Activated T-helper 2 cell treated with anti-CD3 and anti-CD28 coated beads, Interferon-gamma antibody, Interleukin-2, Interleukin-4, amounts not matched to agents 10 μg/mL and 5 μg/mL and 100 μg/mL, durations not matched to agents 14 hours and 24 hours and 36 hours (primary cell): ENCODE data around the gene ZNF341. TPM values are rescaled to one million over a fixed set of nuclear protein-coding genes. Genes with fewer than 3 reads are reported as not detected.
"Not testable (repeated sequence)": the region's sequence is repeated elsewhere in the genome, so short reads cannot be mapped to it uniquely, and the experiment has no call there.

ENCODE experiments used
- DNase-seq: peaks from one replicate; pipeline ENCODE4 v3.0.0; 2021; ENCODE audit warnings: low spot score
- H3K27ac Mint-ChIP-seq: one replicate; pipeline ENCODE4 v1.8.0; 2021; ENCODE audit warnings: mixed read lengths
- H3K27me3 Mint-ChIP-seq: one replicate; pipeline ENCODE4 v1.8.0; 2021; ENCODE audit warnings: low read depth, mixed read lengths
- H3K36me3 Mint-ChIP-seq: one replicate; pipeline ENCODE4 v1.8.0; 2021; ENCODE audit warnings: low read depth, mixed read lengths
- H3K4me1 Mint-ChIP-seq: one replicate; pipeline ENCODE4 v1.8.0; 2021; ENCODE audit warnings: low read depth, mixed read lengths
- H3K4me3 Mint-ChIP-seq: one replicate; pipeline ENCODE4 v1.8.0; 2021; ENCODE audit warnings: low read depth, mild to moderate bottlenecking, moderate library complexity, mixed read lengths
- H3K9me3 Mint-ChIP-seq: one replicate; pipeline ENCODE4 v1.8.0; 2021; ENCODE audit warnings: mixed read lengths
- intact Hi-C: fragments of 100-400 bp; cut with micrococcal nuclease; formaldehyde crosslinking; loops from one replicate; pipeline ENCODE4 v1.15.1; 2023
- total RNA-seq: library from RNA; stranded (reverse); gene quantifications from 2 replicates; pipeline ENCODE4 v1.2.3, GENCODE V29; 2022

ZNF341 gene
- total RNA-seq, 1 donor from 2014 or later: 7.0 TPM

DNA sequence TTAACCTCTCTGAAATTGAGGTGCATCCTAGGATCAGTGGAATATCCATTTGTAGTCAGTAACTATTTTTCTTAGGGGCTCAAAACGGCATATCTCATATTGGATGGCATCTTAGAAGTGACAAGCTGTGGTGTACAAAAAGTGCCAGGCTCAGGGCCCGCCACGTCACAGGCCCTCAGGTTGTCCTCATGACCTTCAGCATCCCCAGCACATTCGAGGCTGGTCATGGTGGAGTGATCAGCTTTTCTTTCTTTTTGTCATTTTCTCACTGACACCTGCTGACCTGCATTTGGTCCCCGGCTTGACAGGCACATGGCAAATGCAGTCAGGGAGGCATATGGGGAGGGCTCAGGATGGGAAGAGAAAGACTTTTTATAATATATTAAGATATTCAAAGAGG is 38.5 kb upstream of the ZNF341 start:
- DNase-seq: no peak
- intact Hi-C loops: no loop called here
- Mint-ChIP-seq H3K4me1 (peaks cover 25% of the 10 kb centered on the region), H3K27ac (no peak overlapping the region), H3K4me3 (no peak overlapping the region), H3K27me3 (no peaks in the 10 kb centered on the region), H3K9me3 (peaks cover 3% of the 10 kb centered on the region), H3K36me3 (no peaks in the 10 kb centered on the region)

GRCh38 chr20:33693741-33694638 is 37.8 kb upstream of the ZNF341 start:
- DNase-seq: no peak
- H3K9me3 Mint-ChIP-seq: peaks cover 3% of the 10 kb centered on the region
- H3K4me3 Mint-ChIP-seq: no peak overlapping the region
- intact Hi-C loops: no loop called here
- H3K36me3 Mint-ChIP-seq: no peaks in the 10 kb centered on the region
- no peak overlapping the region for H3K27ac Mint-ChIP-seq
- peaks cover 18% of the 10 kb centered on the region for H3K4me1 Mint-ChIP-seq
- no peaks in the 10 kb centered on the region for H3K27me3 Mint-ChIP-seq

DNA sequence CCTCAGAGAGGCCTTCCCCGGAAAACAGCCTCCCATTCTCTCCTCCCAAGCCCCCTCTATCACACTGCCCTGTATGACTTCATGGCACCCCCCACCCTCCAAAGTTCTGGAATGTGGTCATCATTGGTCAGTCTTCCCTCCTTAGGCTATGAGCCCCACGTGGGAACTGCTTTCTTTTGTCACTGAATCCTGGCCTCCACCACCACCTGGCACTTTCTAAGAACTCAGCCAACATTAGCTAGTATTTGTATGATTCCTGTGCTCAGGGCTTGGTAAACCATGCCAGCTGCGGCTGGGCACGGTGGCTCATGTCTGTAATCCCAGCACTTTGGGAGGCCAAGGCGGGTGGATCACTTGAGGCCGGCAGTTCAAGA is 37.2 kb upstream of the ZNF341 start:
- H3K9me3 Mint-ChIP-seq: peaks cover 3% of the 10 kb centered on the region
- no peak overlapping the region for H3K27ac Mint-ChIP-seq
- intact Hi-C loops: no loop called here
- DNase-seq: no peak
- H3K36me3 Mint-ChIP-seq: no peaks in the 10 kb centered on the region
- H3K4me3 Mint-ChIP-seq: no peak overlapping the region
- H3K27me3 Mint-ChIP-seq: no peaks in the 10 kb centered on the region
- peaks cover 12% of the 10 kb centered on the region for H3K4me1 Mint-ChIP-seq

DNA sequence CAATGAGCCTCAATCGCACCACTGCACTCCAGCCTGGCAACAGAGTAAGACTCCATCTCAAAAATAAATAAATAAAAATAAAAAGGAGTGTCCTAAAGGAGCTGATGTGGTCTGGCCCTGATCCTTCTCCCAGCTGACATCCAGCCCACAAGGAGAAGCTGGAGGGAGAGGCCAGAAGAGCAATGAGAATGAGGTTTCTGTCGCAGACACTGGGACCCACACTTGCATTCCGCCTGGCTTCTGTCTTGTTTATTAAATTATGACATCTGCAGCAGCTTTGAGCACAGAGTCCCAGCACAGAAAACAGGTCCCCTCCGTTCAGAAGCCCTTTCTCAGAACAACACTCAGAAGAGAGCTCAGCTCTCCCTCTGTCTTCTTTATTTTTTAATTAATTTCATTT is 35.3 kb upstream of the ZNF341 start:
- no peak overlapping the region for H3K27ac Mint-ChIP-seq
- no peak overlapping the region for H3K4me3 Mint-ChIP-seq
- H3K9me3 Mint-ChIP-seq: peaks cover 3% of the 10 kb centered on the region
- intact Hi-C loops: no loop called here
- no peaks in the 10 kb centered on the region for H3K27me3 Mint-ChIP-seq
- peaks cover 5% of the 10 kb centered on the region for H3K4me1 Mint-ChIP-seq
- DNase-seq: no peak
- H3K36me3 Mint-ChIP-seq: no peaks in the 10 kb centered on the region

DNA sequence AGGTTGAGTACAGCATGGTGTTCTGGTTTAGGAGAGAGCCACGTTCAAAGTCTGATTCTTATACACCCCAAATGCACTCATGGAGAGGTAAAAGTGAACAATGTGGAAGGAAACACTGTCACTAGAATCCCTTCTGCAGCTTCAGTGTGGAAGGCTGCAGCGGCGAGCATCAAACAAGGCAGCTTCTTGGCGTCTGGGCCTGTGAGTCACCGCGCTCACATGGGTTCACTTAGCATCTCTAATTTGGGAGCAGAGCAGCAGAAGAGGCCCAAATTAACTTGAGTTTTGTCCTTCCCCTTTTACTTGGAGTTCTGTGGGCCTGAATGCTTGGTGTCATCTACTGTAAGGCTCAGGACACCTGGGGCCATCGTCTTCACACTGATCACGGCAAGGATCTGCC is 34.7 kb upstream of the ZNF341 start:
- Mint-ChIP-seq H3K27me3 (no peaks in the 10 kb centered on the region), H3K36me3 (no peaks in the 10 kb centered on the region), H3K4me3 (no peak overlapping the region), H3K4me1 (peaks cover 3% of the 10 kb centered on the region), H3K9me3 (peaks cover 3% of the 10 kb centered on the region), H3K27ac (no peak overlapping the region)
- no peak for DNase-seq
- intact Hi-C loops: no loop called here

DNA sequence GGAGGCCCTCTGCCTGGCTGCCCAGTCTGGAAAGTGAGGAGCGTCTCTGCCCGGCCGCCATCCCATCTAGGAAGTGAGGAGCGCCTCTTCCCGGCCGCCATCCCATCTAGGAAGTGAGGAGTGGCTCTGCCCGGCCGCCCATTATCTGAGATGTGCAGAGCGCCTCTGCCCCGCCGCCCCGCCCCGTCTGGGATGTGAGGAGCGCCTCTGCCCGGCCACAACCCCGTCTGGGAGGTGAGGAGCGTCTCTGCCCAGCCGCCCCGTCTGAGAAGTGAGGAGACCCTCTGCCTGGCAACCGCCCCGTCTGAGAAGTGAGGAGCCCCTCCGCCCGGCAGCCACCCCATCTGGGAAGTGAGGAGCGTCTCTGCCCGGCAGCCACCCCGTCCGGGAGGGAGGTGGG is 32.8 kb upstream of the ZNF341 start:
- H3K36me3 Mint-ChIP-seq, H3K4me3 Mint-ChIP-seq, H3K9me3 Mint-ChIP-seq, H3K27ac Mint-ChIP-seq, intact Hi-C loops, H3K27me3 Mint-ChIP-seq, DNase-seq, H3K4me1 Mint-ChIP-seq: not testable (repeated sequence)

GRCh38 chr20:33700696-33701441 is 30.9 kb upstream of the ZNF341 start:
- DNase-seq, H3K4me3 Mint-ChIP-seq, H3K36me3 Mint-ChIP-seq, H3K27me3 Mint-ChIP-seq, H3K9me3 Mint-ChIP-seq, H3K27ac Mint-ChIP-seq, intact Hi-C loops, H3K4me1 Mint-ChIP-seq: not testable (repeated sequence)

GRCh38 chr20:33701629-33702450 is 30.0 kb upstream of the ZNF341 start:
- peaks cover 3% of the 10 kb centered on the region for H3K9me3 Mint-ChIP-seq
- H3K27me3 Mint-ChIP-seq: no peaks in the 10 kb centered on the region
- H3K4me3 Mint-ChIP-seq: no peak overlapping the region
- no peak overlapping the region for H3K27ac Mint-ChIP-seq
- H3K4me1 Mint-ChIP-seq: peaks cover 2% of the 10 kb centered on the region
- no peaks in the 10 kb centered on the region for H3K36me3 Mint-ChIP-seq
- intact Hi-C loops: no loop called here
- no peak for DNase-seq

- Mint-ChIP-seq H3K36me3 (no peaks in the 10 kb centered on the region), H3K4me1 (no peaks in the 10 kb centered on the region), H3K27ac (no peak overlapping the region), H3K27me3 (no peaks in the 10 kb centered on the region), H3K9me3 (no peaks in the 10 kb centered on the region), H3K4me3 (no peak overlapping the region)
- no peak for DNase-seq
- intact Hi-C loops: no loop called here
Observed at GRCh38 chr20:33702861-33703260, 28.9 kb upstream of the ZNF341 start.

- Mint-ChIP-seq H3K27ac (no peak overlapping the region), H3K4me1 (no peaks in the 10 kb centered on the region), H3K9me3 (no peaks in the 10 kb centered on the region), H3K36me3 (no peaks in the 10 kb centered on the region), H3K27me3 (no peaks in the 10 kb centered on the region), H3K4me3 (no peak overlapping the region)
- DNase-seq: no peak
- intact Hi-C loops: no loop called here
Observed at GRCh38 chr20:33703498-33704137, 28.2 kb upstream of the ZNF341 start.

- H3K27me3 Mint-ChIP-seq: no peaks in the 10 kb centered on the region
- no peak overlapping the region for H3K27ac Mint-ChIP-seq
- no peaks in the 10 kb centered on the region for H3K36me3 Mint-ChIP-seq
Observed at GRCh38 chr20:33704197-33704924, 27.4 kb upstream of the ZNF341 start.

DNA sequence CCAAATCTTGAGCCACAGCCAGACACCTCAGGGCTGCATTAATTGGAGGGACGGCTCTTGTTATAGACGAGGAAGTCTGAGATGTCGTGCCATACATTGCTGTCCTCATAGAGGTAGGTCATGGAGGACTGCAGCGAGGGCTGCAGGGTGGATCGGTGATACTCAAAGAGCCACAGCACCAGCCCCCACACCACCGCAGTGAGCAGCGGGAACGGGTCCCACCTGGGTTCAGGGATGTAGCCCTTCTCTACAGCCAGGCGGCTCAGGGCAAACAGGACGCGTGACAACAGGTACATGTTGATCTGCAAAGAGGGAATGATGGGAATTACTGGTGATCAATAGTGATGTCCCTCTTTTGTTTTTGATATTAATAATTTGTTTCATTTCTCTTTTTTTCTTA is 24.1 kb upstream of the ZNF341 start:
- H3K4me1 Mint-ChIP-seq: peaks cover 22% of the 10 kb centered on the region
- no peak overlapping the region for H3K27ac Mint-ChIP-seq
- H3K36me3 Mint-ChIP-seq: peaks cover 18% of the 10 kb centered on the region
- H3K4me3 Mint-ChIP-seq: no peak overlapping the region
- H3K9me3 Mint-ChIP-seq: no peaks in the 10 kb centered on the region
- DNase-seq: no peak
- intact Hi-C loops: loop anchor here (2.0 kb wide), 1 partner anchor 19 kb away; no protein-coding TSS in a partner anchor
- H3K27me3 Mint-ChIP-seq: no peaks in the 10 kb centered on the region

More at GRCh38 chr20:33704197-33704924, 27.4 kb upstream of the ZNF341 start:
- H3K4me1 Mint-ChIP-seq: peaks cover 5% of the 10 kb centered on the region
- no peak for DNase-seq
- no peak overlapping the region for H3K4me3 Mint-ChIP-seq
- H3K9me3 Mint-ChIP-seq: no peaks in the 10 kb centered on the region
- intact Hi-C loops: no loop called here
